Adipose tissue (tissue), 3 donors: Measurements from ENCODE around the gene RFTN1. TPM values are rescaled to one million over a fixed set of nuclear protein-coding genes. Genes with fewer than 3 reads are reported as not detected.

Source experiments
- H3K27ac ChIP-seq: one replicate; pipeline ENCODE4 v1.5.1; 2013; ENCODE audit warnings: low read depth, low read length
- WGBS, 3 donors: extraction: QIAGEN DNeasy Blood & Tissue Kit; methylation state at CpG; one replicate each; pipeline ENCODE4 v1.1.7; 2013; 5-methylcytosine and 5-hydroxymethylcytosine counted together
- polyA plus RNA-seq, 3 donors: library from polyadenylated mRNA; stranded (reverse); fragments of 200-250 nt; gene quantifications; one replicate each; pipeline ENCODE4 v1.2.3, GENCODE V29; 2013
- donor health status: healthy with polysubstance abuse.
- donor health status: Bipolar disorder and iron deficiency.
- donor health status: healthy.

RFTN1 gene, protein sequence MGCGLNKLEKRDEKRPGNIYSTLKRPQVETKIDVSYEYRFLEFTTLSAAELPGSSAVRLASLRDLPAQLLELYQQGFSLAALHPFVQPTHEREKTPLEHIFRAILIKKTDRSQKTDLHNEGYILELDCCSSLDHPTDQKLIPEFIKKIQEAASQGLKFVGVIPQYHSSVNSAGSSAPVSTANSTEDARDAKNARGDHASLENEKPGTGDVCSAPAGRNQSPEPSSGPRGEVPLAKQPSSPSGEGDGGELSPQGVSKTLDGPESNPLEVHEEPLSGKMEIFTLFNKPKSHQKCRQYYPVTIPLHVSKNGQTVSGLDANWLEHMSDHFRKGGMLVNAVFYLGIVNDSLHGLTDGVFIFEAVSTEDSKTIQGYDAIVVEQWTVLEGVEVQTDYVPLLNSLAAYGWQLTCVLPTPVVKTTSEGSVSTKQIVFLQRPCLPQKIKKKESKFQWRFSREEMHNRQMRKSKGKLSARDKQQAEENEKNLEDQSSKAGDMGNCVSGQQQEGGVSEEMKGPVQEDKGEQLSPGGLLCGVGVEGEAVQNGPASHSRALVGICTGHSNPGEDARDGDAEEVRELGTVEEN
- 10 to 100 TPM in 2 of 3 donors, 1 to 10 TPM in 1; 5.7 to 46.0 (median 44.4) TPM for polyA plus RNA-seq

DNA sequence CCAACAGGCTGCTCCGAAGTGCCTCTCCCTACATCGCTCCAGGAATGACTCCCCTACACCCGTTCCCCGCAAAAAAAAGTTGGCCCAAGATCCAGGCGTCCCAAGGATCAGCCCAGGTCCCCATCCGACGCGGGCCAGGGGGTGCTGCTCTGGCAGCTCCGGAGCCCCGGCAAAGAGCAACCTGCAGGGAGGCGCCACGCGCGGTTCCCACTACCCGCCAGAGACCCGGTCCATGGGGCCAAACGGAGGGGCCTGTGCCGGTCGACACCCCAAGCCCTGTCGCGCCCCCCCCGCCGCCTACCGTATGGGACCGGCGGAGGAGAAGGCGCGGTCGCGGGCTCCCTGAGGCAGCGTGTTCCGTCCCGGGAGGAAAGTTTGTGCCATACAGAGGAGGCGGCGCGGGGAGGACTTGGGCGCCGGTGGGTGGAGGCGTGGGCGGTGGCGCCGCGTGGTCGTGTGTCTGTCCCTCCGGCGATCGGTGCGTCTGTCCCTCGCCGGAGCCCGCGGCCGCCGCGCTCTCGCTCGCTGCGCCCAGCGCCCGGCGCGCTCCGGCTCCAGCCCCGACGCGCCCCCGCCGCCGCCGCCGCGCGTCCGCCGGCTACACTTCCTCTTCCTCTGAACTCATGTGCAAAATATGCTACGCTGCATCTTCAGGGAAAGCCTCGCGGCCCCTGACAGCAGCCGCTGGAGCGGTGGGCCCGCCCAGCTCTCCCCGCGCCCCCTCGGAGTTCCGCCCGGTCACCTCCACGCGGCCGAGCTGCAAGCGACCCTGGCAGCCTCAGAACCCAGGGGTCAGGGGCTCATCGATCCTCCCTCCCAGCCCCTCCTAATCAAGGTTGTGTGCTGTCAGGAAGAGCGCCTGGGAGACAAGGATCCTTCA is at the start of gene RFTN1:
Gene RFTN1 (minus strand): TSS at position 559 of the 880 bp plus-strand sequence. CDS start 19,830 bp downstream, outside the sequence.
- 0 to 1% (median 1%) methylated on average over 81 to 92 of the region's 92 CpGs for WGBS, 3 donors
- H3K27ac ChIP-seq = peak within 1 kb of the TSS; percentile 1

DNA sequence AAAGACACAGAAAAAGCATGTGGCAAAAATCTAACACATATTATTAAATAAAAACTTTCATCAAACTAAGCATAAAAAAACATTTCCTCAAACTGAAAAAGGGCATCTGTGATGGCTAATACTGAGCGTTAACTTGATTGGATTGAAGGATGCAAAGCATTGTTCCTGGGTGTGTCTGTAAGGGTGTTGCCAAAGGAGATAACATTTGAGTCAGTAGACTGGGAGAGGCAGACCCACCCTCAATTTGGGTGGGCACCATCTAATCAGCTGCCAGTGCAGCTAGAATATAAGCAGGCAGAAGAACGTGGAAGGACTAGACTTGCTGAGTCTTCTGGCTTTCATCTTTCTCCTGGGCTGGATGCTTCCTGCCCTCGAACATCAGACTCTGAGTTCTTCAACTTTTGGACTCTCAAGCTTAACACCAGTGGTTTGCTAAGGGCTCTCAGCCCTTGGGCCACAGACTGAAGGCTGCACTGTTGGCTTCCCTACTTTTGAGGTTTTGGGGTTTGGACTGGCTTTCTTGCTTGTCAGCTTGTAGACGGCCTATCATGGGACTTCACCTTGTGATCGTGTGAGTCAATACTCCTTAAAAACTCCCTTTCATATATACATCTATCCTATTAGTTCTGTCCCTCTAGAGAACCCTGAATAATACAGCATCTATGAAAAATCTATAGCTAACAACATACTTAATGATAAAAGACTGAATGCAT is 46.3 kb upstream of the RFTN1 start:
- WGBS, 3 donors = 74 to 81% (median 78%) methylated on average over 5 of the region's 5 CpGs
- H3K27ac ChIP-seq = no peak overlapping the region

DNA sequence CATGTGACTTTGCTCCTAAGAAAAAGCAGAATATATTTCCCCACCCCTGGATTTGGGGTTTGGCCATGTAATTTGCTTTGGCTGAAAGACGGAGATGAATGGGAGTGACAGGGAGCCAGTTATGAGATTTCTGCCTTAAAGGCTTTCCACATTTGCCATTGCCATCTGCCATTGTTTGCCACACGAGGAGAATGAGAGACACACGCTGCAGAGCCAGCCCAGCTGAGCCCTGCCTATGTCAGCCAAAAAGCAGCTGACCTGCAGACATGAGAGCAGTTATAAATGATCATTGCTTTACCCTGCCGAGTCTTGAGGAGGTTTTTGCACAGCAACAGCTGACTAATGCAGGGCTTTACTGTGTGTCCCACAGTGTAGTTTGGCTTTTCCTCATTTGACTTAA is 40.6 kb upstream of the RFTN1 start:
- no peak overlapping the region for H3K27ac ChIP-seq
- WGBS, 3 donors = 79 to 84% (median 84%) methylated on average over 4 of the region's 4 CpGs

DNA sequence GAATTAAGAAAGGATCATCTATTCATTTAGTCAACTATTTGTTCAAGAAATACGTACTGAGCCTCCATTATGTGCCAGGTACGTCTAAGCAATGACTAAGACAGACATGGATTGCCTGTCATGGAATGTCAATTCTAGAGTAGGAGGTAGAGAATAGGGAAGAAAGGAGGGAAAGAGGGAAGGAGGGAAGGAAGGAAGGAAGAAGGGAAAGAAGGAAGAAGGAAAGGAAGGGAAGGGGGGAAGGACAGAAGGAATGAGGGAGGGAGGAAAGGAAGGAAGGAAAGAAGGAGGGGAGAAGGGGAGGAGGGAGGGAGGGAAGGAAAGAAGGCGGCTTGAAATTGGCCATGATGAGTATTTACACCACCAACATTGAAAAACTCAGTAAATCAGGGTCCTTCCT is 39.3 kb upstream of the RFTN1 start:
- no peak overlapping the region for H3K27ac ChIP-seq
- WGBS, 3 donors = 71 to 81% (median 77%) methylated on average over 3 of the region's 3 CpGs

DNA sequence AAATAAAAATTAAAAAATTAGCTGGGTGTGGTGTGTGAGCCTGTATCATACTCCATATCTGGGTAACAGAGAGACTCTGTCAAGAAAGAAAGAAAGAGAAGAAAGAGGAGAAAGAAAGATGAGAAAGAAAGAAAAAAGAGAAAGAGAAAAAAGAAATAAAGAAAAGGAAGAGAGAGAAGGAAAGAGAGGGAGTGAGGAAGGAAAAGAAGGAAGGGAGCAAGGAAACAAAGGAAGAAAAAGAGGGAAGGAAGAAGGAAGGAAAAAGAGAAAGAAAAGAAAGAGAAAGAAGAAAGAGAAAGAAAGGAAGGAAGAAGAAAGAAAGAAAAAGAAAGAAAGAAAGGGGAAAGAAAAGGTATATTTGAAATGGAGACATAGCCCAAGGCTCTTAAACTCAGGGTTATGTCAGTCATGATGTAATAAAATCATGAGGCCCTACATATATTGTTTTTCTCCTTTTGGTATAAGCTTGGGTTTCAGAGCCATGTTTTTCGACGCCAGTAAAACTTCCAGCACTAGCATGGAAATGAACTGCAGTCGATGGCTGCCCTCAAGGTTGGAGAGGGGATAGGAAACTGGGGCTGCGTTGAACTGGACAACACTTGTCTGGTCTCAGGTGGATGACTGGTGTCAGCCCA is 38.0 kb upstream of the RFTN1 start:
- no peak overlapping the region for H3K27ac ChIP-seq
- 83 to 90% (median 90%) methylated on average over 4 of the region's 4 CpGs for WGBS, 3 donors

DNA sequence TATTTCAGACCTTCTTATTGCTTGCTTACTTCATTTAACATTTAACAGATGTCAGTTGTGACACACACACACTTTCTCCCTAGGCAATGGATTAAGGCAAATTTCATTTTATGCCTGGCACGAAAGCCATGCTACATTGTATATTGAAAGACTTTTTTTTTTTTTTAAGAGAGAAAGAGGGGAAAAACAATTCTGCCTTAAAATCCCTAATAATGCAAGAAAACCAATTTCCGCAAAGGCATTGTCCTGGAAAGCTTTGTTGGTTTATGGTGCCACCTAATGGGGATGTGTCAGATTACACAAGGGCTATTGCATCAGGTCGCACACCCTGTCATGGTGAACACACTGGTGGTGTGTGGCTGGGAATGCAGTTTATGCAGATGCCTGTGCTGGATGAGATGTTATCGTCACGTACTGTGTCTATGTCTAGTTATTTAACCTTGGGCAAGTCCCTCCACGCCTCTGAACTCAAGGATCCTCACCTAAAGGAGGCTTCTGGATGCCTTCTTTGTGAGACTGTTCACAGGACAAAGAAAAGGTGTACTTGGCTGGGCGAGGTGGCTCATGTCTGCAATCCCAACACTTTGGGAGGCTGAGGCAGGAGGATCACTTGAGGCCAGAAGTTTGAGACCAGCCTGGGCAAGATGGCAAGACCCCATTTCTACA is 37.3 kb upstream of the RFTN1 start:
- no peak overlapping the region for H3K27ac ChIP-seq
- 14 to 16% (median 15%) methylated on average over 7 of the region's 7 CpGs for WGBS, 3 donors

DNA sequence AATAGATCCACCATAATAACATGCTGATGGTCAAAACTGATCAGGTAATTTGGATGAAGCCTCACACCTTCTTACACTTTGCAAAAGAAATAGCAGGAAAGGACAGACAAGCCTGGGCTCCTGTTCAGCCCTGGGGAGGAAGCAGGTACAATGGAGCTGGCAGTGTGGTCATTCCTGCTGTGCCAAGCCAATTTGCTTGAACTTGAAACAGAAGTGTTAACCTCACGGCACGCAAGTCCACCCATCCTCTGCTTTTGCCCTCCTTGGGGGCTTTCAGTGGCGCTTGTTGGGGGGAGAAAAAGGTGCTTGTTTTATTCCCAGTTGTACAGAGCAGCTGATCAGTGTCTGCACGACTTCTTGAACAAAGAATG is 36.8 kb upstream of the RFTN1 start:
- 36 to 54% (median 38%) methylated on average over 4 of the region's 4 CpGs for WGBS, 3 donors
- H3K27ac ChIP-seq = no peak overlapping the region

DNA sequence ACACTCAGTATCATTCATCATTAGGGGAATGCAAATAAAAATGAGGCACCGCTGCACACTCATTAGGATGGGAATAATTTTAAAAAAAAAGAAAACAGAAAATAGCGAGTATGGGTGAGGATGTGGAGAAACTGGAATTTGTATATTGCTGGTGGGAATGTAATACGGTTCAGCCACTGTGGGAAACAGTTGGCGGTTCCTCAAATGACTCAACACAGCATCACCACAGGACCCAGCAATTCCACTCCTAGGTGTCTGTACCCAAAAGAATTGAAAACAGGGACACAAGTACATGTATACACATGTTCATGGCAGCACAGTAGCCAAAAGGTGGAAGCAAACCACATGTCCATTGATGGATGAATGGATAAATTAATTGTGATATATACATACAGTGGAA is 35.2 kb upstream of the RFTN1 start:
- 76 to 94% (median 86%) methylated on average over 4 of the region's 4 CpGs for WGBS, 3 donors
- H3K27ac ChIP-seq = no peak overlapping the region

DNA sequence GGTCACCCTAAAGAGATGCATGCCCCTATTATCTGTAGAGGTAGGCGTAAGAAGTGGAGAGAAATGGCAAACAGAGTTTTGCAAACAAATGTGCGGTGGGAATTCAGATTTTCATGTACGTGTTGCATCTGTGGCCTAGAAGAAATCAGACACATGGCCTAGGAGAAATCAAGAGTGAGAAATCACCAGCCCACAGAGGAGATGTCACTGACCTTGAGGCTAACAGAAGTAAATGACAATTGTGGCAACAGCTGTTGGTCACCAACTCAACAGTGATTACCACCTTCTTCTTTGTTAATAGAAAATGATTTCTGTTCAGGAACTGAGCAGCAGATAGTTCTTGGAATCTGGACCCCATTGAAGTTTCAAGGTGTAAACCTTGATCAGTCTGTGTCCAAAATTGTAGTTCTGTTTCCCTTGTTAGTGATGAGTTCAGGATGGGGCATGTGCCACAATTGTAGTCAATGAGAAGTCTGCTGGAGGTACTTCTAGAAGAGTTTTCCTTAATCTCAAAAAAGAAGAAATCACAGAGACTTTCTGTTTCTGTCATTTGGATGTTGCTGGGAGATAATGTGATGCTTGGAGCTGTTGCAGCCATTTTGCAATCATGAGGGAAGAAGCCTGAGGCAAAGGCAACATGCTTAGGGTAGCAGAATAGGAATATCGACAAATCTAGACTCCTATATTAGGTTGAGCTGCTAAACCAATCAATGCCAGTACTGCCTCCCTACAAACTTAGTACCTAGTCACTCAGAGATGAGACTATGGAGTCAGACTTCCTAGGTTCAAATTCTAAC is 34.3 kb upstream of the RFTN1 start:
- no peak overlapping the region for H3K27ac ChIP-seq
- 77 to 95% (median 95%) methylated on average over 4 of the region's 4 CpGs for WGBS, 3 donors

DNA sequence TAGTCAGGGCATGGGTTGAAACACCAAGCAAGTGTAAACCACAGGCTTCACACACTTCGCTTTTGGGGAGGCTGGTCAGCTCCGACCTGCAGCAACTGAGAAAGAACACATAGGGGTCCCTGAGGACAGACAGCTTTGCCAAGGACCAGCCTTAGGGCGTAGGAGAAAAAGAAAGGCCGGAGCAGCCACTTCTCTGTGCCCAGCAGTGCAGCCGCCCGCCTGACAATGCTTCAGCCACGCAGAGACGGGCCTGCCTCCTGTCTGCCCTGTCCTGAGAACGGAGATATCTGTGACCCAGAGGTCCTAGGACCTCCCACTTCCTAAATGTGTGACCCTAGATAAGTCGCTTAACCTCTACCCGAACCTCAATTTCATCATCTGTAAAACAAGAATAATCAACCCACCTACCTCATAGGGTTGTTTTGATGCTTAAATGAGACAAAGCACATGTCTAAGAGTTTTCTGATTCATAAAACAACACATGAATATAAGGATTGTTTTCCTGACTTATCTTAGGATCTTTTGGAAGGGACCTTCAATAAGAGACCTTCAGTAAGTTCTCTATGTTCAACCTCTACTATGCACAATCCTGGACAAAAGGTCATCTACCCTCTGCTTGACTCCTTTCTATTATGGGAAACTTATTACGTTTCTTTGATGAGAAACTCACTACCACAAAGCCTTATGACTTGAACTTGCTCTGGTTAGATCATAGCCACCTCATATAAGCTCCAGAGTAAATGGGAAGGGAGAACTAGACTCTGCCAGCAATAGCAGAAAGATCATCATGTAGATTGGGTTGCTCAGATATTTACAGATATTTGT is 32.9 kb upstream of the RFTN1 start:
- H3K27ac ChIP-seq = no peak overlapping the region
- 59 to 79% (median 71%) methylated on average over 12 of the region's 12 CpGs for WGBS, 3 donors

DNA sequence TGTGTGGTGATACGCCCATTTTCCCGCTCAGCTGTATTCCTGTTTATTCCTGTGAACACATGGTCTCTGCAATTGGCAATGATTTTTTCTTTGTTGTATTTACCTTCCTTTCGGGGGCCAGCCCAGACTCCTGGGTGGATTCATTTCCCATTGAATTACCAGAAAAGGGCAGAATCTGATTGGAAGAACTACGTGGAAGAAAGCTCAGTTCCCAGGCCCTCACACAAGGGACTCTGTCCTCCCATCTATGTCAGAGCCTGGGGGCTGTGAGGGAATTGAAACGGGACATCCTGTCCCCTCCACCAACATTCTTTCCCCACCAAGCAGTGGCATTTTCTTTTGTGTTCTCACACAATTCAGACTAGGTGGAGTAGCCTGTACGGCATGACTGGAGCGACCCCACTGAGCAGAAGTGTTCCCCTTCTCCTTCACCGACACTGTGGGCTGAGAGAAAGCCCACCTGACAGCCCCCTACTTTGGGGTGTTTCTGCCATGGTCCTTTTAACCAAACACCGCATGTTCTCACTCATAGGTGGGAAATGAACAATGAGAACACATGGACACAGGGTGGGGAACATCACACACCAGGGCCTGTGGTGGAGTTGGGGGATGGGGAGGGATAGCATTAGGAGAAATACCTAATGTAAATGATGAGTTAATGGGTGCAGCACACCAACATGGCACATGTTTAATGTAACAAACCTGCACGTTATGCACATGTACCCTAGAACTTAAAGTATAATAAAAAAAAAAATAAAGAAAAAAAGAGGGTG is 32.1 kb upstream of the RFTN1 start:
- WGBS, 3 donors = 65 to 74% (median 73%) methylated on average over 10 of the region's 10 CpGs
- no peak overlapping the region for H3K27ac ChIP-seq

DNA sequence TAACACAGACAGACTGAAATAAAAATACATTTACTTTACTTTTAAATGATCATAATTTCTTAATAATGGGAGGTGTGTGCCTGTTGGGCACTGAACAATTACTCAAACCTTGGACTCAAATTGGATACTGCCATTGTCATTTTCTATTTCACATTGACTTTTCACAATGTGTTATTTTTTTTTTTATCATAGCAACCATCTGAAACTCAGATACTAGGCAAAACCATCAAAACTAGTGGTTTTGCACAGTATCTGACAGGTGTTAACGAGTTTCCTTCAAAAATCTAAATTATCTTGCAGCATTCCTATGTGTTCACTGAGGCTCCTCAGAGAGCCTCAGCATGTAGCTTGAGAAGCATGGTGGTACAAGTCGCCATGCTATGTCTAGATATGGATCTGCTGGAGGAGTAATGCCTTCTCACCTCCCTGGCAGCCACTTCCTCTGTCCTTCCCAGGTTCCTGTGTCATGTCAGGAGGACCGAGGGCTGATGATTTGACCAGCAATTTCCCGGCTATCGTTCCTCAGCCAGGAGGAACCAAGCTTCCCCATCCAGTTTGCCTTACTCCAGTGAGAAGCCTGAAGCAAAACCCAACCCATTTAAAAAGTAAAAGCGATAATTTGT is 29.9 kb upstream of the RFTN1 start:
- 74 to 76% (median 76%) methylated on average over 6 of the region's 6 CpGs for WGBS, 3 donors

DNA sequence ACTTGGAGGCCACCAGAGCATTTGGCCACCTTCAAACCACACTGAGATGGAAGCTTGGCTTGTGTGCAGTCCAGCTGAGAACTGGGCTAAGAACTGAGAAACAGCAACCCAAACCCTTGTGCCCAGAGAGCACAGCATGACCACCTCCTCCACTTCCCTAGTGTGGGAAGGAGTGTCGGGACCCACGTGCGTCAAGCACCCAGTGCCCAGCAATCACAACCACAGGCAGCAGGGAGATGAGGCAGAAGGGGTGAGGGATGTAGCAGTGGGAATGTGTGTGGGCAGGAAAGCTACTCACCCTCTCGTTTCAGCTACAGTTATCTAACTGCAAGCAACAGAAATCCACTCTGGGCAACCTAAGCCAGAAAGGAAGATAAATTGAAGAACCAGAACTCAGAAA is 25.0 kb upstream of the RFTN1 start:
- H3K27ac ChIP-seq = no peak overlapping the region
- 76 to 81% (median 77%) methylated on average over 4 of the region's 4 CpGs for WGBS, 3 donors

More for the DNA sequence above, 29.9 kb upstream of the RFTN1 start:
- H3K27ac ChIP-seq = no peak overlapping the region

DNA sequence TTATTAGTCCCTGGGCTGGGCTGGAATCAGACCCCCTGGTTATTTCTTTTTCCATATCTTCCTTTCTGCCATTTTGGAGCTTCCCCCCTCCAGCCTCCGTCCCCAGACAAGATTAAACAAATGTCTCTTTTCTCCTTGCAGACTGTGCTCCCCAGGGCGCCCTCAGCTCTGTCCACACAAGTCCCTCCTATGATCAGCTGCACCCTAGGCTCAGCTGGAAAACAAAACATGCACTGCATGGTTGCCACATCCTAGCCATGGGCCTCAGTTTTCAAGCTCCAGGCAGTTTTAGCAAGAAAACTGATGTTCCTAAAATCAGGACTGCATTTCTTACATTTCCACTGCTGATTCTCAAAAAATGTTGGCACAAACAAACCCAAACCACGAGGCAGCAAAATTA is 23.5 kb upstream of the RFTN1 start:
- WGBS, 3 donors = 62 to 80% (median 72%) methylated on average over 3 of the region's 3 CpGs
- no peak overlapping the region for H3K27ac ChIP-seq

DNA sequence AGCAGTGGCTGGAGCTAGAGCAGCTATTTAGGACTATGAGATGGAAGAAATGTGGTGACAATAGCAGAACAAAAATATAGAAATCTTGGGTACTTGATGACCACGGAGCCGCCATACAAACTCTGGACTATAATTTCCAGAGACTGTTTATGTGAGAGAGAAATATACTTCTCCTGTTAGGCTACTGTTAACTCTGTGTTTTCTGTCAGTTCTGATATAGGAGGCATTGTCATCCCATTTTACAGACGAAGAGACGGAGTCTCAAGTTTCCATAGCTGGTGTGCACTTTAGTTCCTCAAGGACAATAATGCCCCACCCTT is 22.8 kb upstream of the RFTN1 start:
- WGBS, 3 donors = 93 to 97% (median 97%) methylated on average over 4 of the region's 4 CpGs

More for the DNA sequence above, 22.8 kb upstream of the RFTN1 start:
- H3K27ac ChIP-seq = no peak overlapping the region
